MM.1S (cell line): Measurements from ENCODE around the gene MEGF9.

Experiments
- CTCF ChIP-seq: fragments of 300-600 bp; sonication (generic); IDR thresholded peaks from 2 replicates; pipeline ENCODE4 v1.5.1; 2016; ENCODE audit warnings: antibody characterized with exemption, low read length, mixed read lengths
- EZH2 ChIP-seq: fragments of 300-600 bp; sonication (generic); optimal IDR thresholded peaks from 2 replicates; pipeline ENCODE3; 2017; ENCODE audit warnings: low read depth, mild to moderate bottlenecking, antibody characterized with exemption, low read length, mixed read lengths

GRCh38 chr9:120619751-120620655 is 94.3 kb downstream of the MEGF9 start:
- TF ChIP-seq CTCF (peak; percentile 86), EZH2 (no peak)
